ENCODE measurements around the gene MTHFD2.

MTHFD2 gene

GRCh38 chr2:74232426-74232825, 34.0 kb downstream of the MTHFD2 start:
- no peak for DNase-seq

GRCh38 chr2:74233648-74234047, 35.2 kb downstream of the MTHFD2 start:
- no peak for DNase-seq

- DNase-seq: no peak
These were observed 36.6 kb downstream of the MTHFD2 start for GRCh38 chr2:74235041-74235440.

- no peak for DNase-seq
These were observed 40.5 kb downstream of the MTHFD2 start for GRCh38 chr2:74238879-74239278.

- no peak for DNase-seq
These were observed 40.9 kb downstream of the MTHFD2 start for GRCh38 chr2:74239346-74239745.

- no peak for DNase-seq
These were observed 44.1 kb downstream of the MTHFD2 start for GRCh38 chr2:74242354-74243071.

- no peak for DNase-seq
These were observed 45.9 kb downstream of the MTHFD2 start for GRCh38 chr2:74244286-74244685.

- no peak for DNase-seq
These were observed 48.2 kb downstream of the MTHFD2 start for GRCh38 chr2:74246496-74247195.

GRCh38 chr2:74249406-74250122, 51.1 kb downstream of the MTHFD2 start:
- DNase-seq: no peak

- DNase-seq: peak; percentile 18 to 64 (median 40)
These were observed 51.8 kb downstream of the MTHFD2 start for GRCh38 chr2:74250189-74250631.

GRCh38 chr2:74252036-74252435, 53.6 kb downstream of the MTHFD2 start:
- no peak for DNase-seq

GRCh38 chr2:74252862-74253261, 54.4 kb downstream of the MTHFD2 start:
- DNase-seq: no peak

GRCh38 chr2:74253306-74253970, 55.0 kb downstream of the MTHFD2 start:
- DNase-seq: no peak

- DNase-seq: no peak
These were observed 55.5 kb downstream of the MTHFD2 start for GRCh38 chr2:74253971-74254310.

- no peak for DNase-seq
These were observed 57.3 kb downstream of the MTHFD2 start for GRCh38 chr2:74255660-74256213.

- no peak for DNase-seq
These were observed 60.8 kb downstream of the MTHFD2 start for GRCh38 chr2:74259191-74259590.

GRCh38 chr2:74259733-74260132, 61.3 kb downstream of the MTHFD2 start:
- no peak for DNase-seq

- DNase-seq: no peak
These were observed 62.1 kb downstream of the MTHFD2 start for GRCh38 chr2:74260495-74260894.

GRCh38 chr2:74261204-74261864, 62.9 kb downstream of the MTHFD2 start:
- DNase-seq: no peak

- DNase-seq: no peak
These were observed 64.3 kb downstream of the MTHFD2 start for GRCh38 chr2:74262681-74263080.

- DNase-seq: no peak
These were observed 65.9 kb downstream of the MTHFD2 start for GRCh38 chr2:74264281-74264680.

GRCh38 chr2:74267068-74267467, 68.7 kb downstream of the MTHFD2 start:
- peak in 4 of 5 donors; percentile 33 to 94 (median 42) for DNase-seq
